ENCODE measurements around the gene GFY.

DNA sequence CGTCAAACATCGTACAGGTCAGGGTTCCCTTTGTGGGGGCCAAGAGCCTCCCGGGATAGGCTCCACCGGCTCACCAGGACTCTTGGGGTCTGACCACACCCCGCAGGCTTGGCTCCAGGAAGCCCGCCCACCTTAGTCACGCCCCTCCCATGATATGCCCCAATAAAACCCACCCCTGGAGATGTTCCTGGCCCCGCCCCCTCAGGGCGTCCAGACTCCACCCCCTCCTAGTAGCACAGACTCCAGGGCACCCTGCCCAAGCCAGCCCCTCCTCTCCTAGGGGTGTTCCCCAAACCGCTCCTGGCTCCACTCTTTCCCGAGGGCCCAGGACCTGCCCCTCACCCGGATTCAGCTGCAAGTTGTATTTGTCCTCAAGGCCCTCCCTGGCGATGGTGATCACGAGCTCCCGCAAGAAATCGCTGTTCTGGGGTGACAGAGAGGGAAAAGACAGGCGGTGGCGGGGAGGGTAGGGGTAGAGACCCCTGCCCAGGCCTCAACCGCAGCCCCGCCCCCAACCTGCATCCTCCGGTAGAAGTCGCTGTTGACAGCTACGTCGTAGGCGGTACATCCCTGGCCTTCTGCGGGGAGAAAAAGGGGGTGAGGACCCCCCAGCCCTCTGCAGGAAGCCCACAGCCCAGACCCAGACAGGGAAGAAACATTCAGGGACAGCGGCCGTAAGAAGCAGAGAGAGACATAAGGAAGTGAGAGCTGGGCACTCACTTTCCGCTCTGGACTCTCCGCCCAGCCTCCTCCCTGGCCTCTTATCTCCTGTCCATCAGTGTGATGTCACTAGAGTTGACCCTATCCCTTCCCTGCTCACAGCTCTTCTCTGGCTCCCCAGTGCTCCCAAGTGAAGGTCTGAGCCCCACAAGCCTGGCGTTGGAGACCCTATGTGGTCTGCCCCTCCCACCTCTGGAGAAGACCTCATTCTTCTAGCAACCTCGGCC is 22.6 kb downstream of the GFY start:
- TF ChIP-seq, protein P1, sequence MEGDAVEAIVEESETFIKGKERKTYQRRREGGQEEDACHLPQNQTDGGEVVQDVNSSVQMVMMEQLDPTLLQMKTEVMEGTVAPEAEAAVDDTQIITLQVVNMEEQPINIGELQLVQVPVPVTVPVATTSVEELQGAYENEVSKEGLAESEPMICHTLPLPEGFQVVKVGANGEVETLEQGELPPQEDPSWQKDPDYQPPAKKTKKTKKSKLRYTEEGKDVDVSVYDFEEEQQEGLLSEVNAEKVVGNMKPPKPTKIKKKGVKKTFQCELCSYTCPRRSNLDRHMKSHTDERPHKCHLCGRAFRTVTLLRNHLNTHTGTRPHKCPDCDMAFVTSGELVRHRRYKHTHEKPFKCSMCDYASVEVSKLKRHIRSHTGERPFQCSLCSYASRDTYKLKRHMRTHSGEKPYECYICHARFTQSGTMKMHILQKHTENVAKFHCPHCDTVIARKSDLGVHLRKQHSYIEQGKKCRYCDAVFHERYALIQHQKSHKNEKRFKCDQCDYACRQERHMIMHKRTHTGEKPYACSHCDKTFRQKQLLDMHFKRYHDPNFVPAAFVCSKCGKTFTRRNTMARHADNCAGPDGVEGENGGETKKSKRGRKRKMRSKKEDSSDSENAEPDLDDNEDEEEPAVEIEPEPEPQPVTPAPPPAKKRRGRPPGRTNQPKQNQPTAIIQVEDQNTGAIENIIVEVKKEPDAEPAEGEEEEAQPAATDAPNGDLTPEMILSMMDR (conservative IDR thresholded peaks at IDR 0.05 in 1 of 2, IDR thresholded peaks at IDR 0.05 in 1 of 2; ENCODE audit: extremely low read depth in 1 of 2, insufficient read depth in 1 of 2, low read depth in 1 of 2, low read length in 2 of 2), result no peak
- no peak for TF ChIP-seq EZH2 (IDR thresholded peaks at IDR 0.05; ENCODE audit: borderline replicate concordance, low read length)

All from mammary epithelial cell (primary cell).